Coronary artery (tissue), 2 donors: ENCODE measurements around the gene GDNF.

Experiments
- DNase-seq: peaks from one replicate; pipeline ENCODE4 v3.0.0-alpha.2; 2017; ENCODE audit warnings: low spot score
- H3K27ac ChIP-seq, 2 donors: fragments of 200-600 bp; sonication (generic); one replicate each; pipeline ENCODE4 v1.5.1; 2016 to 2019
- H3K4me3 ChIP-seq: fragments of 200-600 bp; sonication (generic); 2 replicates; pipeline ENCODE4 v1.5.1; 2016; ENCODE audit warnings: mild to moderate bottlenecking, moderate library complexity
- CTCF ChIP-seq: fragments of 200-600 bp; sonication (generic); IDR thresholded peaks from one replicate; pipeline ENCODE4 v1.5.1; 2019; ENCODE audit warnings: antibody characterized with exemption

Gene GDNF

DNA sequence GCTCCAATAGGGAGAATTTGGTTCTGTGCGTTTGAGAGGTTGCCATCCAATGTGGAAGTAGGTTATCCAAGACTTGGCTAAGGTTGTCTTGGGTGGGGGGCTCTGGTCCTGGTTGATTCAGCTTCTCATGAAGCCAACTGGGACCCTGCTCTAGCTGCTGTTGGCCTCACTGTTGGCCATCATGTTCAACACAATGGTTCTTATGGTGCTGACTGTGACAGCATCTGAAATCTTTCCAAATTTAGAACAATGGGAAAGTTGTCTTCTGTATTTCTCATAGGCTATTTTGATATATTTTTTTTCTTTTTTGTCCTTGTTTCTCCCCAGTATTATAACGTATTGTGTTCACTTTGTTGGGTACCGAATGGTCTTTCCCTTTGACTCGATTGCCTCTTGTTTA lies 71.9 kb downstream of the GDNF start:
- Histone ChIP-seq H3K27ac (no peak overlapping the region), H3K4me3 (no peak overlapping the region)
- no peak for TF ChIP-seq CTCF
- DNase-seq, result no peak

GRCh38 chr5:37767251-37767650 lies 72.6 kb downstream of the GDNF start:
- TF ChIP-seq CTCF, result no peak
- DNase-seq, result no peak
- Histone ChIP-seq H3K4me3 (no peak overlapping the region), H3K27ac (no peak overlapping the region)
